ENCODE results near the gene RCOR2.

The RCOR2 gene

GRCh38 chr11:63907063-63907462 is 9.9 kb downstream of the RCOR2 start:
- no peak for DNase-seq

GRCh38 chr11:63906585-63906984 is 10.4 kb downstream of the RCOR2 start:
- no peak for DNase-seq

- no peak for DNase-seq
Observed at GRCh38 chr11:63906087-63906486, 10.9 kb downstream of the RCOR2 start.

GRCh38 chr11:63905179-63905578 is 11.8 kb downstream of the RCOR2 start:
- DNase-seq, result no peak

GRCh38 chr11:63904743-63905142 is 12.2 kb downstream of the RCOR2 start:
- DNase-seq, result no peak

GRCh38 chr11:63903884-63904283 is 13.1 kb downstream of the RCOR2 start:
- no peak for DNase-seq

- DNase-seq, result no peak
Observed at GRCh38 chr11:63901660-63902059, 15.3 kb downstream of the RCOR2 start.

- no peak for DNase-seq
Observed at GRCh38 chr11:63897459-63898146, 19.4 kb downstream of the RCOR2 start.

- DNase-seq, result no peak
Observed at GRCh38 chr11:63896071-63896470, 20.9 kb downstream of the RCOR2 start.

GRCh38 chr11:63893355-63893754 is 23.6 kb downstream of the RCOR2 start:
- DNase-seq, result no peak

GRCh38 chr11:63892228-63892627 is 24.7 kb downstream of the RCOR2 start:
- DNase-seq, result no peak

DNA sequence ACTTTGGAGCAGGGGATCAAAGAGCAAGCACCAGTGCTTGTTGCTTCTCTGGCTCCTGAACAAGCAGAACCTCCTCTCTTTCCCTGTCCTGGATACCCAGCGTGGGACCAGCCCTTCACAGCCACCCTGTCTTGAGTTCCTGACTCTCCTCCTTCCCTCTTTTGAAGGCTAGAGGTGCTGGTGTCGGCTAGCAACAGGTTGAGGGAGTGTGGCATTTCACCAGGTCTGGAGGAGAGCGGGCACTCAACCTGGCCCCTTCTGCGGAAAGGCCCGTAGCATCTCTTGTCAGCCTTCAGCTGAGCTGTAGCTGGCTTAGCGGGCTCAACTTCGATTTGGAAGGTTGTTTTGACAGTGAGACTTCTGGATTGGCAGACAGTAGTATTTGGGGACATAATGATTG is 26.6 kb downstream of the RCOR2 start:
- DNase-seq, result no peak

GRCh38 chr11:63889344-63889743 is 27.6 kb downstream of the RCOR2 start:
- DNase-seq, result no peak

- DNase-seq, result no peak
Observed at GRCh38 chr11:63888170-63889086, 28.5 kb downstream of the RCOR2 start.

DNA sequence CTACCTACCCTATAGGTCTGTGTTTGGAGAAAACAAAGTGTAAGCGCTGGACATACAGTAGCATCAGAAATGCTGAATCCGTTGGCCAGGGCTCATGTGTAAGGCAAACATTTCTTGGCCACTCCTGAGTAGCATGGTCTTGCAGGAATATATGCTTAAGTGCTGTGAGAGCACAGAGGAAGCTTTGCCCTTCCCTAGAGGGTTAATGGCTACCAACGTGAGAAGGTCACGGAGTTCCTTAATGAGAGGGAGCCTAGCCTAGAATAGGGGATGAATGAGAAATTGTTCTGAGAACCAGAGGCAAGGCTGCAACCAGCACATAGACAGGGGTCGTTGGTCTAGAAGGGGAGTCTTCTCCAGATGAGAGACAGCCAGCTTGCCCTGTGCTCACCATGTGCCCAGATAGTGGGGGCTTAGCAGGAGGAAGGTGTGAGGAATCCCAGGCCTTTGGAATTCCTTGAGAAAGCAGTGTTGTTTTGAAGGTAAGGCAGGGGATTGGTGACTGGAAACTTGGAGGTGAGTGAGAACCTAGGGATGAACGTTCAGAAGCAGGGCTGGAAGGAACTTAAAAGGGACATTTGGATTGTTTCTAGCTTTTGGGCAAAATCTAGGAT is 29.5 kb downstream of the RCOR2 start:
- DNase-seq, result no peak

GRCh38 chr11:63884196-63884932 is 32.6 kb downstream of the RCOR2 start:
- no peak for DNase-seq

- no peak for DNase-seq
Observed at GRCh38 chr11:63883791-63884190, 33.2 kb downstream of the RCOR2 start.

GRCh38 chr11:63882555-63883242 is 34.3 kb downstream of the RCOR2 start:
- DNase-seq, result no peak

DNA sequence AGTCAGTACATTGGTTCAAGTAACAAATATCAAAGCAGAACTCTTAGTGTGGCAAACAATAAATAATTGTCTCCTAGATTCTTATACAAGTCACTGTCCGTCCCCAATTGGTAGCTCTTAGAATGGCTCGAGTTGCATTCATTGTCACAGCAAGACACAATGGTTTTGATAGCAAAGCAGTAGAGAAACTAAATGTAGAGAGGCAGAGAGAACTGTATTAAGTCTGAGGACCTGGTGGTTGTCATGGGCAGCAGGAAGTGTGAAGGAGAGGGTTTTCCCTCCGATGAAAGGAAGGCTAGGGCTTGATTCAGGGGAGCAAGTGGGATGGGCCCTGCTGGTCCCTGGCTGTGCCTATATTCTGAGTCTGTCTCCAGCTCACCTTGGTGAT is 36.6 kb downstream of the RCOR2 start:
- no peak for DNase-seq

DNA sequence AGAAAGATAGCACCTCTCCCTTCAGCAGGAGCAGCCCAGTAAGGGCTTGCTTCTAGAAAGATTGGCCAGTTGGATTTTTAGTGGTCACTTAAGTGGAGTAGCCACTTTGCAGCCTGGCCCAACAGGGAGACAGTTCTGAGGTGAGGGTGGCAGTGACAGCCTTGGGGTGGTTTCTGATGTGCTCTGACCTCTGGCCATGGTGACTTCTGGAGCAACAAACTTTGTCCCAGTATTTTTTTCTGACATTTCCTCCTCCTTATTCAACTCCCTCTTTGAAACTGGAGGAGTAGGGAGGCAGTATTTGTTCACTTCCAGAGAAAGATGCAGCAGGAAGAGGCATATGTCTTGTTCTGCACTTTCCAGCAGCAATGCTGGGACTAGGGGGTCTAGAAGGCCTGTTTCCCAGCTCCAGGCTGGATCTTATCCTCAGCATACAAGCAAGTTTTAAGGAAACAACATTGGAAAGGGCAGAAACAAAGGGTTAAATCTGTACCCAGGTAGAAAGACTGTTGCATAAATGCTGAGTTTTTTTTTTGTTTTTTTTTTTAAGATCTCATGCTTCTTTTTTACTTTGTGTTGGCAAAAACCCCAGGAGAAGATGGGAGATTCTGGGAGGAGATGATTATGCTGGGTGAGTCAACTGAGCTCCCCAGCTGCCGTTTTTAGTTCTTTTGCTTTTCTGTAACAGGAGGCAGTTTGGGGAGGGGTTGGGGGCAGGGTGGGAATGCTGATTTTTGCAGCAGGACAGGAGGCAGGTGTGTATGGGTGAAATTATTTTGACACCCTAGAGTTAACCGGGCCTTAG is 37.2 kb downstream of the RCOR2 start:
- DNase-seq, result no peak

DNA sequence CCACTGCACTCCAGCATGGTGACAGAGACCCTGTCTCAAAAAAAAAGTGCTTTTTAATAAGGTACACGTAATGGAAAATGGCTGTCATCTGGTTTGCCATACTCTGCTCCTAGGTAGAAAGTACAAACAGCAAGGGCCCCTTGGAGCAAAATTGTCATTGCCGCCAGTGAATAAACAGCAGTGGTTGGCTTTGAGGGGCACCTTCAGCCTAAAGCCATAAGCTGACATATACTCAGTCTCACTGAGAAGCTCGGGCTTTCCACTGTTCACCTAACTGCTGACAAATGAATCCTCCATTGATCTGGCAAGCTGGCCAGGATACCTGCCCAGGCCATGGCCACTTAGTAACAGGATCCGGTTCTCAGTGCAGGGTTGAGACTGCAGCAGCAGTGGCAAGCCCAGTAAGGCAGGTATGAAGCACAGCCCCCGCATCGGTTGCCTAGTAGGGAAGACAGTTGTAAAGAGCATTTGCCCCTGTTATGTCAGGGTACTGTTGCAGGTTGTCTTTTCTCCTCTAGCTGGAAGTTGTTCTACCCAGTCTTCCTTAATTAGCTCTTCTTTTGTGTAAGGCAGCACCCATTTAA is 39.2 kb downstream of the RCOR2 start:
- DNase-seq, result no peak

All from NCI-H2081 treated with DMSO at 0.1 percent for 48 hours (cell line).